Ascending aorta (tissue), 2 donors: ENCODE measurements around the gene ARL6IP4. TPM values are rescaled to one million over a fixed set of nuclear protein-coding genes. Genes with fewer than 3 reads are reported as not detected.

Experiments used
- DNase-seq, 2 donors: peaks; one replicate each; pipeline ENCODE4 v3.0.0-alpha.2; 2019; ENCODE audit warnings: low spot score in 2 of 2
- H3K27ac ChIP-seq, 2 donors: fragments of 200-600 bp; sonication (generic); one replicate each; pipeline ENCODE4 v1.5.1; 2016 to 2017; ENCODE audit warnings: mild to moderate bottlenecking in 1 of 2
- H3K27me3 ChIP-seq: fragments of 200-600 bp; sonication (generic); one replicate; pipeline ENCODE4 v1.5.1; 2017
- H3K36me3 ChIP-seq, 2 donors: fragments of 200-600 bp; sonication (generic); one replicate each; pipeline ENCODE4 v1.5.1; 2016
- H3K4me1 ChIP-seq, 2 donors: fragments of 200-600 bp; sonication (generic); one replicate each; pipeline ENCODE4 v1.5.1; 2016 to 2017; ENCODE audit warnings: mild to moderate bottlenecking in 1 of 2
- H3K4me3 ChIP-seq, 2 donors: fragments of 200-600 bp; sonication (generic); one replicate each; pipeline ENCODE4 v1.5.1; 2016 to 2017; ENCODE audit warnings: mild to moderate bottlenecking in 1 of 2
- H3K9me3 ChIP-seq, 2 donors: fragments of 200-600 bp; sonication (generic); one replicate each; pipeline ENCODE4 v1.5.1; 2016
- CTCF ChIP-seq, 3 experiments: fragments of 200-600 bp in 2 of 3; fragments of 450-650 bp in 1 of 3; sonication (generic) in 2 of 3; IDR thresholded peaks; one replicate each; pipeline ENCODE4 v1.5.1; 2016 to 2019; ENCODE audit warnings: antibody characterized with exemption in 3 of 3, mild to moderate bottlenecking in 1 of 3, moderate library complexity in 1 of 3
- intact Hi-C: fragments of 100-400 bp; cut with DNase I; formaldehyde crosslinking; loops from one replicate; pipeline ENCODE4 v1.15.1; 2023
- total RNA-seq: library from RNA; depleted of rRNA; stranded (reverse); fragments of >200 nt; gene quantifications from one replicate; pipeline ENCODE4 v1.1.0, GENCODE V29; 2016

Gene ARL6IP4
- total RNA-seq, 1 donor from 2014 or later = 197 TPM

- Histone ChIP-seq H3K36me3 (peaks cover 16 to 17% of the 10 kb centered on the region in 2 donors), H3K27ac (no peak overlapping the region), H3K9me3 (no peaks in the 10 kb centered on the region), H3K4me3 (no peak overlapping the region), H3K4me1 (no peaks in the 10 kb centered on the region), H3K27me3 (no peaks in the 10 kb centered on the region)
- TF ChIP-seq CTCF (IDR thresholded peaks at IDR 0.05) = no peak
- intact Hi-C loops = no loop called here
- no peak for DNase-seq
Observed at GRCh38 chr12:122999986-123000420, 19.5 kb downstream of the ARL6IP4 start.

GRCh38 chr12:123000578-123000977, 20.1 kb downstream of the ARL6IP4 start:
- no peak for TF ChIP-seq CTCF (IDR thresholded peaks at IDR 0.05)

GRCh38 chr12:123001464-123001863, 21.0 kb downstream of the ARL6IP4 start:
- intact Hi-C loops = no loop called here
- TF ChIP-seq CTCF (IDR thresholded peaks at IDR 0.05) = no peak
- Histone ChIP-seq H3K27me3 (no peaks in the 10 kb centered on the region), H3K4me1 (no peaks in the 10 kb centered on the region), H3K4me3 (no peak overlapping the region), H3K9me3 (no peaks in the 10 kb centered on the region), H3K27ac (no peak overlapping the region), H3K36me3 (peaks cover 19% of the 10 kb centered on the region in 2 donors)
- DNase-seq = no peak

More at GRCh38 chr12:123000578-123000977, 20.1 kb downstream of the ARL6IP4 start:
- no peak overlapping the region for H3K4me3 ChIP-seq
- intact Hi-C loops = no loop called here
- no peak for DNase-seq
- no peaks in the 10 kb centered on the region for H3K4me1 ChIP-seq
- H3K27me3 ChIP-seq = no peaks in the 10 kb centered on the region
- no peak overlapping the region for H3K27ac ChIP-seq
- peaks cover 19% of the 10 kb centered on the region in 2 donors for H3K36me3 ChIP-seq
- no peaks in the 10 kb centered on the region for H3K9me3 ChIP-seq

- no peak for DNase-seq
- Histone ChIP-seq H3K36me3 (peaks cover 13 to 16% of the 10 kb centered on the region in 2 donors), H3K4me1 (no peaks in the 10 kb centered on the region), H3K9me3 (no peaks in the 10 kb centered on the region), H3K4me3 (no peak overlapping the region), H3K27me3 (no peaks in the 10 kb centered on the region), H3K27ac (no peak overlapping the region)
- intact Hi-C loops = no loop called here
- no peak for TF ChIP-seq CTCF (IDR thresholded peaks at IDR 0.05)
Observed at GRCh38 chr12:123003257-123003656, 22.8 kb downstream of the ARL6IP4 start.

GRCh38 chr12:123004287-123004686, 23.8 kb downstream of the ARL6IP4 start:
- H3K4me3 ChIP-seq = no peak overlapping the region
- H3K9me3 ChIP-seq = no peaks in the 10 kb centered on the region
- H3K27me3 ChIP-seq = no peaks in the 10 kb centered on the region
- H3K4me1 ChIP-seq = no peaks in the 10 kb centered on the region
- intact Hi-C loops = no loop called here
- TF ChIP-seq CTCF (IDR thresholded peaks at IDR 0.05) = no peak
- peaks cover 17 to 23% of the 10 kb centered on the region in 2 donors for H3K36me3 ChIP-seq
- DNase-seq = no peak
- H3K27ac ChIP-seq = no peak overlapping the region

GRCh38 chr12:123005081-123005626, 24.7 kb downstream of the ARL6IP4 start:
- H3K36me3 ChIP-seq = peaks cover 22 to 23% of the 10 kb centered on the region in 2 donors
- DNase-seq = no peak
- H3K4me1 ChIP-seq = no peaks in the 10 kb centered on the region
- TF ChIP-seq CTCF (IDR thresholded peaks at IDR 0.05) = no peak
- no peak overlapping the region for H3K4me3 ChIP-seq
- H3K9me3 ChIP-seq = no peaks in the 10 kb centered on the region
- no peak overlapping the region for H3K27ac ChIP-seq
- intact Hi-C loops = no loop called here
- H3K27me3 ChIP-seq = no peaks in the 10 kb centered on the region
